Measurements from ENCODE around the gene MMP11.

The MMP11 gene

GRCh38 chr22:23760056-23760455 is 12.6 kb upstream of the MMP11 start:
- no peak for DNase-seq

GRCh38 chr22:23762842-23763578 is 9.6 kb upstream of the MMP11 start, which contains the start of gene C22orf15:
Gene C22orf15 (plus strand): TSS chr22:23762990. CDS start chr22:23763307, 317 bp downstream.
- no peak for DNase-seq

- DNase-seq, result no peak
Measured at GRCh38 chr22:23763579-23763945, 9.1 kb upstream of the MMP11 start.

GRCh38 chr22:23763954-23764353 is 8.7 kb upstream of the MMP11 start:
- no peak for DNase-seq

GRCh38 chr22:23764899-23765881 is 7.5 kb upstream of the MMP11 start:
- no peak for DNase-seq

- no peak for DNase-seq
Measured at GRCh38 chr22:23767303-23767672, 5.4 kb upstream of the MMP11 start.

GRCh38 chr22:23767673-23768548 is 4.7 kb upstream of the MMP11 start, which contains the start of gene CHCHD10:
Gene CHCHD10 (minus strand): TSS chr22:23767972. CDS start chr22:23767874, 98 bp downstream.
- peak; percentile 53 for DNase-seq

- DNase-seq, result no peak
Measured at GRCh38 chr22:23769321-23769965, 3.2 kb upstream of the MMP11 start.

GRCh38 chr22:23772315-23772648 is 367 bp upstream of the MMP11 start:
- DNase-seq, result no peak

- DNase-seq, result no peak
Measured at GRCh38 chr22:23773483-23774113, 949 bp downstream of the MMP11 start.

GRCh38 chr22:23774114-23774921 is 1.7 kb downstream of the MMP11 start:
- no peak for DNase-seq

GRCh38 chr22:23774922-23775436 is 2.3 kb downstream of the MMP11 start:
- no peak for DNase-seq

- no peak for DNase-seq
Measured at GRCh38 chr22:23775779-23776375, 3.2 kb downstream of the MMP11 start.

- no peak for DNase-seq
Measured at GRCh38 chr22:23777776-23778576, 5.3 kb downstream of the MMP11 start.

GRCh38 chr22:23778577-23778900 is 5.9 kb downstream of the MMP11 start:
- no peak for DNase-seq

- no peak for DNase-seq
Measured at GRCh38 chr22:23779083-23779482, 6.4 kb downstream of the MMP11 start.

- no peak for DNase-seq
Measured at GRCh38 chr22:23779731-23780130, 7.1 kb downstream of the MMP11 start.

- DNase-seq, result no peak
Measured at GRCh38 chr22:23780146-23780748, 7.6 kb downstream of the MMP11 start.

GRCh38 chr22:23781065-23781464 is 8.4 kb downstream of the MMP11 start:
- no peak for DNase-seq

Measured in GF-D8 (cell line).